B cell (primary cell): ENCODE measurements around the gene NCOA7. TPM values are rescaled to one million over a fixed set of nuclear protein-coding genes. Genes with fewer than 3 reads are reported as not detected.

ENCODE experiments used
- ATAC-seq: fragments of 200-7000 bp; cut with Tn5 transposase; one replicate; pipeline ENCODE4 v1.10.0; 2021; ENCODE audit warnings: low read depth, mild to moderate bottlenecking, moderate number of reproducible peaks, moderate library complexity
- CTCF ChIA-PET: fragments of 350-600 bp; sonication (Branson Sonifier 250); formaldehyde crosslinking; loops from one replicate; lab custom pipeline; 2021; ENCODE audit warnings: antibody characterized with exemption, inconsistent platforms; lab: Charles Lee
- POLR2A ChIA-PET: fragments of 350-600 bp; sonication (Branson Sonifier 250); formaldehyde crosslinking; loops from one replicate; lab custom pipeline; 2021; ENCODE audit warnings: antibody characterized with exemption; lab: Charles Lee
- DNase-seq: peaks from one replicate; pipeline ENCODE4 v3.0.0; 2013
- H2AFZ ChIP-seq: 2 replicates; pipeline ENCODE4 v1.6.1; 2012; ENCODE audit warnings: mild to moderate bottlenecking, low read depth, low read length; ENCODE audit not compliant: insufficient read depth, poor library complexity, severe bottlenecking
- H3K27ac ChIP-seq, 2 donors: 1 replicate in 1 of 2; 2 replicates in 1 of 2; pipeline ENCODE4 v1.5.1; 2012 to 2013; ENCODE audit warnings: low read length in 2 of 2, mild to moderate bottlenecking in 2 of 2, moderate library complexity in 1 of 2
- H3K27me3 ChIP-seq, 4 experiments: fragments of 200-600 bp in 1 of 4; sonication (generic) in 1 of 4; replicated peaks in 1 of 4; 1 replicate in 2 of 4; 2 replicates in 2 of 4; pipeline versions ENCODE4 v1.6.1 to v1.7.0; 2013 to 2016; ENCODE audit warnings: low read length in 3 of 4, mild to moderate bottlenecking in 2 of 4, mixed read lengths in 1 of 4, moderate library complexity in 1 of 4; ENCODE audit not compliant: insufficient read depth in 4 of 4, control insufficient read depth in 3 of 4; ENCODE audit errors: control extremely low read depth in 1 of 4
- H3K36me3 ChIP-seq, 2 experiments: replicated peaks in 1 of 2; 1 replicate in 1 of 2; 2 replicates in 1 of 2; pipeline versions ENCODE4 v1.6.1 to v1.7.1; 2013; ENCODE audit warnings: low read length in 1 of 2; ENCODE audit not compliant: insufficient read depth in 2 of 2, control insufficient read depth in 1 of 2; ENCODE audit errors: control extremely low read depth in 1 of 2, extremely low read depth in 1 of 2
- H3K4me1 ChIP-seq, 2 donors: fragments of 200-600 bp in 1 of 2; sonication (generic) in 1 of 2; 1 replicate in 1 of 2; 2 replicates in 1 of 2; pipeline versions ENCODE4 v1.5.1 to v1.6.1; 2013 to 2017; ENCODE audit warnings: low read length in 2 of 2; ENCODE audit not compliant: control insufficient read depth in 2 of 2, insufficient read depth in 2 of 2
- H3K4me2 ChIP-seq: replicated peaks from 2 replicates; pipeline ENCODE3; 2012; ENCODE audit warnings: mild to moderate bottlenecking, low read depth, low read length; ENCODE audit not compliant: poor library complexity, severe bottlenecking
- H3K4me3 ChIP-seq, 5 experiments: fragments of 200-600 bp in 1 of 5; sonication (generic) in 1 of 5; 1 replicate in 3 of 5; 2 replicates in 2 of 5; pipeline versions ENCODE4 v1.5.1 to v1.7.0; 2011 to 2016; ENCODE audit warnings: low read length in 4 of 5, mild to moderate bottlenecking in 4 of 5, low read depth in 2 of 5, control low read depth in 1 of 5, moderate library complexity in 1 of 5; ENCODE audit not compliant: insufficient read depth in 1 of 5; ENCODE audit errors: control extremely low read depth in 1 of 5, extremely low read depth in 1 of 5
- H3K79me2 ChIP-seq: fragments of 200-600 bp; sonication (generic); one replicate; pipeline ENCODE4 v1.6.0; 2016; ENCODE audit warnings: low read length; ENCODE audit not compliant: control insufficient read depth, insufficient read depth
- H3K9ac ChIP-seq: fragments of 200-600 bp; sonication (generic); 2 replicates; pipeline ENCODE4 v1.6.1; 2017; ENCODE audit warnings: mild to moderate bottlenecking, low read length, moderate library complexity
- H3K9me3 ChIP-seq, 3 donors: one replicate each; pipeline versions ENCODE4 v1.6.1 to v1.7.1; 2013; ENCODE audit warnings: low read length in 2 of 3; ENCODE audit not compliant: control insufficient read depth in 2 of 3, insufficient read depth in 1 of 3; ENCODE audit errors: control extremely low read depth in 1 of 3
- H4K20me1 ChIP-seq: 2 replicates; pipeline ENCODE4 v1.6.0; 2012; ENCODE audit warnings: mild to moderate bottlenecking, low read length; ENCODE audit not compliant: insufficient read depth, control insufficient read depth, poor library complexity, severe bottlenecking
- H3K27ac Mint-ChIP-seq: one replicate; pipeline ENCODE4 v1.8.0; 2021; ENCODE audit warnings: mixed read lengths
- H3K27me3 Mint-ChIP-seq: one replicate; pipeline ENCODE4 v1.8.0; 2021; ENCODE audit warnings: mixed read lengths
- H3K4me1 Mint-ChIP-seq: one replicate; pipeline ENCODE4 v1.8.0; 2021; ENCODE audit warnings: mixed read lengths
- H3K4me3 Mint-ChIP-seq: one replicate; pipeline ENCODE4 v1.8.0; 2021; ENCODE audit warnings: mixed read lengths
- H3K9me3 Mint-ChIP-seq: one replicate; pipeline ENCODE4 v1.8.0; 2022; ENCODE audit warnings: mixed read lengths; ENCODE audit not compliant: insufficient read depth
- EZH2 ChIP-seq: IDR thresholded peaks from 2 replicates; pipeline ENCODE4 v1.6.1; 2012; ENCODE audit warnings: borderline replicate concordance, low read depth, mild to moderate bottlenecking, moderate library complexity, low read length; ENCODE audit not compliant: insufficient read depth, poor library complexity, severe bottlenecking
- WGBS: methylation state at CpG from one replicate; pipeline ENCODE4 v1.1.5; 2013; ENCODE audit warnings: missing lambda C conversion rate; ENCODE audit not compliant: insufficient coverage; 5-methylcytosine and 5-hydroxymethylcytosine counted together
- intact Hi-C: fragments of 100-400 bp; cut with micrococcal nuclease; formaldehyde crosslinking; loops from one replicate; pipeline ENCODE4 v1.10.0; 2022
- polyA plus RNA-seq: library from polyadenylated mRNA; depleted of rRNA; stranded (reverse); fragments of >200 nt; gene quantifications from 2 replicates; pipeline ENCODE4 v1.2.3, GENCODE V29; 2012
- total RNA-seq, 2 donors: library from RNA; stranded (reverse); fragments of 120-200 nt in 1 of 2; gene quantifications; 1 replicate in 1 of 2; 2 replicates in 1 of 2; pipeline versions ENCODE4 v1.2.3 to v1.2.4, GENCODE V29; 2013 to 2022
- TF ChIP-seq, protein P1 (sequence below): fragments of 200-600 bp; IDR thresholded peaks from one replicate; pipeline ENCODE4 v1.8.0; 2022; ENCODE audit warnings: antibody characterized with exemption, mild to moderate bottlenecking

NCOA7 gene
- total and polyA plus RNA-seq, 2 donors (not counting 1 experiment from before 2014, with no cell fraction given), result 10.9 to 27.4 TPM

DNA sequence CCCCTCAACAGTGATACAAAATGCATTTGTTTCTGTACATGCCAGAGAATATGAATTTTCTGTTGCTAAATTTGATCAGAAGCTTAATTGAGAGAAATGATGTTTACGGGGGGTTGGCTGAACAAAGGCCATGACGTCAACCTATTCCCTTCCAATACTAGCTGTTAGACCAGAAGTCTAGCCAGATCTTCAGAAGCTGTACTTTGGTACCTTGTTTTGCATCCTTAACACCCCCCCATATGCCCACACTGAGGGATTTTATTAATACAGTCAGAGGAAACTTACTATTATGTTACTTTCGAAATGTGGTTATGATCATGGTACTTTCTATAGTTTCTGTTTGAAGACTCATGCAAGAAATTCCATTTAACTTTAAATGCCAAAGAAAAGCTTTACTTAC, 3.1 kb downstream of the NCOA7 start:
- no peak overlapping the region for H3K4me3 Mint-ChIP-seq
- no peak for ATAC-seq
- no peak overlapping the region for H3K4me3 ChIP-seq
- no peak overlapping the region for H2AFZ ChIP-seq
- no peaks in the 10 kb centered on the region for H3K9me3 Mint-ChIP-seq
- TF ChIP-seq, protein P1, sequence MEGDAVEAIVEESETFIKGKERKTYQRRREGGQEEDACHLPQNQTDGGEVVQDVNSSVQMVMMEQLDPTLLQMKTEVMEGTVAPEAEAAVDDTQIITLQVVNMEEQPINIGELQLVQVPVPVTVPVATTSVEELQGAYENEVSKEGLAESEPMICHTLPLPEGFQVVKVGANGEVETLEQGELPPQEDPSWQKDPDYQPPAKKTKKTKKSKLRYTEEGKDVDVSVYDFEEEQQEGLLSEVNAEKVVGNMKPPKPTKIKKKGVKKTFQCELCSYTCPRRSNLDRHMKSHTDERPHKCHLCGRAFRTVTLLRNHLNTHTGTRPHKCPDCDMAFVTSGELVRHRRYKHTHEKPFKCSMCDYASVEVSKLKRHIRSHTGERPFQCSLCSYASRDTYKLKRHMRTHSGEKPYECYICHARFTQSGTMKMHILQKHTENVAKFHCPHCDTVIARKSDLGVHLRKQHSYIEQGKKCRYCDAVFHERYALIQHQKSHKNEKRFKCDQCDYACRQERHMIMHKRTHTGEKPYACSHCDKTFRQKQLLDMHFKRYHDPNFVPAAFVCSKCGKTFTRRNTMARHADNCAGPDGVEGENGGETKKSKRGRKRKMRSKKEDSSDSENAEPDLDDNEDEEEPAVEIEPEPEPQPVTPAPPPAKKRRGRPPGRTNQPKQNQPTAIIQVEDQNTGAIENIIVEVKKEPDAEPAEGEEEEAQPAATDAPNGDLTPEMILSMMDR, result no peak
- no peak for TF ChIP-seq EZH2
- 40% methylated on average over 1 of the region's 3 CpGs for WGBS
- no peaks in the 10 kb centered on the region for H3K36me3 ChIP-seq
- H3K27ac ChIP-seq, result no peak overlapping the region
- peaks cover 58% of the 10 kb centered on the region for H3K79me2 ChIP-seq
- H3K4me1 ChIP-seq, result peaks cover 32 to 39% of the 10 kb centered on the region in 2 donors
- no peak overlapping the region for H3K27ac Mint-ChIP-seq
- POLR2A ChIA-PET, result no interaction called here
- intact Hi-C loops, result loop anchor here (10.0 kb wide), 2 partner anchors 61 to 1551 kb away; partner anchors contain the start of gene ECHDC1
- DNase-seq, result no peak
- CTCF ChIA-PET, result interaction anchor here (1.1 to 10.4 kb wide), 4 partner anchors 11 to 168 kb away, joined by 3 to 130 read pairs (median 6); partner anchors contain the start of gene HINT3
- peaks cover 3% of the 10 kb centered on the region for H3K27me3 Mint-ChIP-seq
- no peaks in the 10 kb centered on the region for H3K9me3 ChIP-seq
- H3K9ac ChIP-seq, result no peak overlapping the region
- peaks cover 11% of the 10 kb centered on the region for H4K20me1 ChIP-seq
- H3K4me2 ChIP-seq, result no peak overlapping the region
- H3K4me1 Mint-ChIP-seq, result peaks cover 63% of the 10 kb centered on the region
- peaks cover 0 to 4% (median 0%) of the 10 kb centered on the region in 4 experiments for H3K27me3 ChIP-seq

DNA sequence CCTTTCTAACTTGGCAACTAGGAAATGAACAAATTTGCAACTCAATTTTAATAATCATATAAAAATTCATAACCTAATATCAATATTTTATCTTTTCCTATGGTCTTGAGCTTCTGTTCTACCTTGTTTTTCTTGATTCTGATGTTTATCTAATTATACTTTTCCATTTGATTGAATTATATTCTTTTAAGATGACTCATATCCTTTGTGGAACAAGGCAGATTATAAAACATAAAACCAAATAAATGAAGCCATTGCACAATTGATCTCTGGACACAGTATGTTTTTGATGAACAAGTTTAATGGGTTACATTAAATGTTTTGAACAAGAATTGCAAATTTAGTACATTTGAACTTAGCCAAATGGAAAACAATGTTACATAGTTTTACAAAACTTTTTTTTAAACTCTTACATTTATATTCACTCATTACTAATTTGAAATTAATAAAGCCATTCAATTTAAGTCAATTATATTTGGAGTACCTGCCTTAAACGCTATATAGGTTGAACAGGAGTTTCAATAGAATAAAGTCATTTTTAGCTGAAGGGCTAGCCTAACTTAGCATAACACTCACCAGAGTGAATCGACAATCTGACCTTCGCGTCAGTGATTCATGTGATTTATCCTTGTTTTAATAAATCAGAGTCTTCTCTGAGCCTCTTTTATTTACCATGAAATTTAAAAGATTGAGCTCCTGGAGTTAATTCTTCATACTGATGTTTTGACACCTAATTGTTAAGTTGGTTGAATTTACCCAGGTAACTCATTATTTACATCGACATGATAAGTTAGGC, 3.8 kb downstream of the NCOA7 start:
- Histone ChIP-seq H3K9ac (no peak overlapping the region), H3K27me3 (peaks cover 0 to 4% (median 0%) of the 10 kb centered on the region in 4 experiments), H3K36me3 (no peaks in the 10 kb centered on the region), H3K9me3 (no peaks in the 10 kb centered on the region), H3K4me3 (no peak overlapping the region), H3K4me1 (peaks cover 33 to 39% of the 10 kb centered on the region in 2 donors), H2AFZ (no peak overlapping the region), H3K27ac (no peak overlapping the region), H3K4me2 (no peak overlapping the region), H4K20me1 (peaks cover 18% of the 10 kb centered on the region), H3K79me2 (peaks cover 58% of the 10 kb centered on the region)
- TF ChIP-seq, protein P1, result no peak
- no peak for TF ChIP-seq EZH2
- Mint-ChIP-seq H3K27ac (no peak overlapping the region), H3K4me3 (no peak overlapping the region), H3K9me3 (no peaks in the 10 kb centered on the region), H3K4me1 (peaks cover 63% of the 10 kb centered on the region), H3K27me3 (peaks cover 3% of the 10 kb centered on the region)
- CTCF ChIA-PET, result interaction anchor here (1.1 to 10.4 kb wide), 4 partner anchors 11 to 167 kb away, joined by 3 to 130 read pairs (median 6); partner anchors contain the start of gene HINT3
- ATAC-seq, result no peak
- no CpG with 5 or more reads among the region's 5 CpGs for WGBS
- intact Hi-C loops, result loop anchor here (10.0 kb wide), 2 partner anchors 60 to 1550 kb away; partner anchors contain the start of gene ECHDC1
- DNase-seq, result no peak
- POLR2A ChIA-PET, result no interaction called here
